ENCODE measurements around the gene DCDC2C.

GRCh38 chr2:3743951-3744555 is 40.7 kb downstream of the DCDC2C start:
- TF ChIP-seq KDM1A (IDR thresholded peaks at IDR 0.05; ENCODE audit: low read depth) (no peak), TFCP2L1 (CRISPR knock-in tag; IDR thresholded peaks at IDR 0.05) (no peak), RFX5 (IDR thresholded peaks at IDR 0.05) (no peak), TP53 (CRISPR knock-in tag; IDR thresholded peaks at IDR 0.05) (no peak)
- TF ChIP-seq, protein P1, sequence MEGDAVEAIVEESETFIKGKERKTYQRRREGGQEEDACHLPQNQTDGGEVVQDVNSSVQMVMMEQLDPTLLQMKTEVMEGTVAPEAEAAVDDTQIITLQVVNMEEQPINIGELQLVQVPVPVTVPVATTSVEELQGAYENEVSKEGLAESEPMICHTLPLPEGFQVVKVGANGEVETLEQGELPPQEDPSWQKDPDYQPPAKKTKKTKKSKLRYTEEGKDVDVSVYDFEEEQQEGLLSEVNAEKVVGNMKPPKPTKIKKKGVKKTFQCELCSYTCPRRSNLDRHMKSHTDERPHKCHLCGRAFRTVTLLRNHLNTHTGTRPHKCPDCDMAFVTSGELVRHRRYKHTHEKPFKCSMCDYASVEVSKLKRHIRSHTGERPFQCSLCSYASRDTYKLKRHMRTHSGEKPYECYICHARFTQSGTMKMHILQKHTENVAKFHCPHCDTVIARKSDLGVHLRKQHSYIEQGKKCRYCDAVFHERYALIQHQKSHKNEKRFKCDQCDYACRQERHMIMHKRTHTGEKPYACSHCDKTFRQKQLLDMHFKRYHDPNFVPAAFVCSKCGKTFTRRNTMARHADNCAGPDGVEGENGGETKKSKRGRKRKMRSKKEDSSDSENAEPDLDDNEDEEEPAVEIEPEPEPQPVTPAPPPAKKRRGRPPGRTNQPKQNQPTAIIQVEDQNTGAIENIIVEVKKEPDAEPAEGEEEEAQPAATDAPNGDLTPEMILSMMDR (IDR thresholded peaks at IDR 0.05): no peak
- TF ChIP-seq, protein P2, sequence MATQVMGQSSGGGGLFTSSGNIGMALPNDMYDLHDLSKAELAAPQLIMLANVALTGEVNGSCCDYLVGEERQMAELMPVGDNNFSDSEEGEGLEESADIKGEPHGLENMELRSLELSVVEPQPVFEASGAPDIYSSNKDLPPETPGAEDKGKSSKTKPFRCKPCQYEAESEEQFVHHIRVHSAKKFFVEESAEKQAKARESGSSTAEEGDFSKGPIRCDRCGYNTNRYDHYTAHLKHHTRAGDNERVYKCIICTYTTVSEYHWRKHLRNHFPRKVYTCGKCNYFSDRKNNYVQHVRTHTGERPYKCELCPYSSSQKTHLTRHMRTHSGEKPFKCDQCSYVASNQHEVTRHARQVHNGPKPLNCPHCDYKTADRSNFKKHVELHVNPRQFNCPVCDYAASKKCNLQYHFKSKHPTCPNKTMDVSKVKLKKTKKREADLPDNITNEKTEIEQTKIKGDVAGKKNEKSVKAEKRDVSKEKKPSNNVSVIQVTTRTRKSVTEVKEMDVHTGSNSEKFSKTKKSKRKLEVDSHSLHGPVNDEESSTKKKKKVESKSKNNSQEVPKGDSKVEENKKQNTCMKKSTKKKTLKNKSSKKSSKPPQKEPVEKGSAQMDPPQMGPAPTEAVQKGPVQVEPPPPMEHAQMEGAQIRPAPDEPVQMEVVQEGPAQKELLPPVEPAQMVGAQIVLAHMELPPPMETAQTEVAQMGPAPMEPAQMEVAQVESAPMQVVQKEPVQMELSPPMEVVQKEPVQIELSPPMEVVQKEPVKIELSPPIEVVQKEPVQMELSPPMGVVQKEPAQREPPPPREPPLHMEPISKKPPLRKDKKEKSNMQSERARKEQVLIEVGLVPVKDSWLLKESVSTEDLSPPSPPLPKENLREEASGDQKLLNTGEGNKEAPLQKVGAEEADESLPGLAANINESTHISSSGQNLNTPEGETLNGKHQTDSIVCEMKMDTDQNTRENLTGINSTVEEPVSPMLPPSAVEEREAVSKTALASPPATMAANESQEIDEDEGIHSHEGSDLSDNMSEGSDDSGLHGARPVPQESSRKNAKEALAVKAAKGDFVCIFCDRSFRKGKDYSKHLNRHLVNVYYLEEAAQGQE (IDR thresholded peaks at IDR 0.05): no peak

All from A549 (cell line).